ENCODE measurements around the gene ADGRG6.

DNA sequence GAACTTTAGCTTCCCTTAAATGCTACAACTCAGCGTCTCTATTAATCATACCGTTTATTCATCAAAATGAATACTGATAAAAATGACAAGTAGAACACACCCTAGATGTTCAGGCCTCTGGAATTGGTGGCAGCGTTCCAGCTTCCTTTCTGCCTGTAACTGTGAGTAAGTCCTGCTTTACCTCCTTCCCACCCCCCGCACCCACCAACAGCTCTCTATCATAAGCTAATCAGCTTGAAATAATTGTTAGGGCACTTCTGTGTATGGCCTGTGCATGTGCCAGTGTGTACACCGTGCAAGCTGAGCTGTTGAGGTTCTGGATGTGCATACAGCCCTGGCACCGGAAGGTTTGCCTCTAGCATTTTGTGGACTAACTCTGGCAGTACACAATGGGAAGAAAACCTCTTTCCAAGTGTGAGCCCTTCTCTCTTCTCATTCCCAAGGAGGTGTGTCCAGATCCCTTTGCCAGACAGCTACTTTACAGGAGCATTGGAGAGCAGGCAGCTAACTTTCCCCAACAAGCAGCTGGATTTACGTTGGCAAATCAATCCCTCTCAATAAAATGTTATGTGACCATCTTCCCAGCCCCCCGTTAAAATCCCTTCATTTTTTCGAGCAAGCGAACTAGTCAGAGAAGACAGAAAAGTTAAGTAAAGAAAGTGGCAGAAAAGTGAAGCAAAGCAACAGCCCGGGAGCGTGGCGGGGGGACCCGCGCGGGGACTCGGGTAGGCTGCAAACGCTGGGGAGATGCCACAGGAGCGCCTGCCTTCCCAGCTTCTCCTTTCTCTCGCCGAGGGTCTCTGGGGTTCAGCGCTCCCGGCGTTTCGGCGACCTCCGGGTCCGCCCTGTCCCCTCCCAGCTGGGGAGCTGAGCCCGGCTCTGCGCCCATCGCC is 803 bp upstream of the ADGRG6 start:
- TF ChIP-seq, protein P1, sequence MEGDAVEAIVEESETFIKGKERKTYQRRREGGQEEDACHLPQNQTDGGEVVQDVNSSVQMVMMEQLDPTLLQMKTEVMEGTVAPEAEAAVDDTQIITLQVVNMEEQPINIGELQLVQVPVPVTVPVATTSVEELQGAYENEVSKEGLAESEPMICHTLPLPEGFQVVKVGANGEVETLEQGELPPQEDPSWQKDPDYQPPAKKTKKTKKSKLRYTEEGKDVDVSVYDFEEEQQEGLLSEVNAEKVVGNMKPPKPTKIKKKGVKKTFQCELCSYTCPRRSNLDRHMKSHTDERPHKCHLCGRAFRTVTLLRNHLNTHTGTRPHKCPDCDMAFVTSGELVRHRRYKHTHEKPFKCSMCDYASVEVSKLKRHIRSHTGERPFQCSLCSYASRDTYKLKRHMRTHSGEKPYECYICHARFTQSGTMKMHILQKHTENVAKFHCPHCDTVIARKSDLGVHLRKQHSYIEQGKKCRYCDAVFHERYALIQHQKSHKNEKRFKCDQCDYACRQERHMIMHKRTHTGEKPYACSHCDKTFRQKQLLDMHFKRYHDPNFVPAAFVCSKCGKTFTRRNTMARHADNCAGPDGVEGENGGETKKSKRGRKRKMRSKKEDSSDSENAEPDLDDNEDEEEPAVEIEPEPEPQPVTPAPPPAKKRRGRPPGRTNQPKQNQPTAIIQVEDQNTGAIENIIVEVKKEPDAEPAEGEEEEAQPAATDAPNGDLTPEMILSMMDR (IDR thresholded peaks at IDR 0.05) = no peak
- no peak for TF ChIP-seq POLR2A (IDR thresholded peaks at IDR 0.05)

All from body of pancreas (tissue), 4 donors.